Activated gamma-delta T cell treated with Interleukin-2 at 50 U/mL for 16 hours (primary cell): Measurements from ENCODE around the gene VPS13A.

Experiments
- DNase-seq: peaks from one replicate; pipeline ENCODE4 v3.0.0-alpha.2; 2020

The VPS13A gene

GRCh38 chr9:77463151-77463550 lies 285.8 kb downstream of the VPS13A start:
- no peak for DNase-seq

GRCh38 chr9:77464661-77465060 lies 287.3 kb downstream of the VPS13A start:
- DNase-seq, result no peak

GRCh38 chr9:77469515-77470231 lies 292.3 kb downstream of the VPS13A start:
- no peak for DNase-seq
